H1 (cell line): ENCODE measurements around the gene SPTB. TPM values are rescaled to one million over a fixed set of nuclear protein-coding genes. Genes with fewer than 3 reads are reported as not detected.

Source experiments
- CTCF ChIA-PET: fragments of 300-600 bp; sonication (Branson Sonifier 250); formaldehyde crosslinking; loops from one replicate; lab custom pipeline; 2021; ENCODE audit not compliant: partially characterized antibody; lab: Charles Lee
- POLR2A ChIA-PET: fragments of 300-600 bp; sonication (Branson Sonifier 250); formaldehyde crosslinking; loops from one replicate; lab custom pipeline; 2021; ENCODE audit warnings: inconsistent platforms; ENCODE audit not compliant: partially characterized antibody; lab: Charles Lee
- DNase-seq, 2 experiments: peaks; one replicate each; pipeline versions ENCODE4 v3.0.0 to v3.0.0-alpha.2; 2010 to 2022; ENCODE audit warnings: low spot score in 2 of 2, low read depth in 1 of 2, mixed read lengths in 1 of 2
- FAIRE-seq: peaks from 2 replicates; lab custom pipeline; 2011; peaks lifted over from hg19 to GRCh38; lab: Jason Lieb, UNC
- H2AFZ ChIP-seq: 2 replicates; pipeline ENCODE4 v1.8.1; 2012; ENCODE audit warnings: low read length, inconsistent platforms
- H2AK5ac ChIP-seq: 2 replicates; pipeline ENCODE4 v1.6.1; 2013; ENCODE audit warnings: low read depth, low read length
- H2BK120ac ChIP-seq: replicated peaks from 2 replicates; pipeline ENCODE3; 2013; ENCODE audit warnings: low read depth, low read length, inconsistent platforms
- H2BK12ac ChIP-seq: 2 replicates; pipeline ENCODE4 v1.6.1; 2013; ENCODE audit warnings: low read depth, low read length
- H2BK15ac ChIP-seq: 2 replicates; pipeline ENCODE4 v1.6.1; 2013; ENCODE audit warnings: low read length
- H2BK20ac ChIP-seq: 2 replicates; pipeline ENCODE4 v1.6.1; 2013; ENCODE audit warnings: low read length
- H2BK5ac ChIP-seq: 2 replicates; pipeline ENCODE4 v1.6.1; 2013; ENCODE audit warnings: low read depth, low read length
- H3K14ac ChIP-seq: 2 replicates; pipeline ENCODE4 v1.6.1; 2013; ENCODE audit warnings: inconsistent platforms; ENCODE audit not compliant: insufficient read length
- H3K18ac ChIP-seq: 2 replicates; pipeline ENCODE4 v1.6.1; 2013; ENCODE audit warnings: low read length; ENCODE audit errors: extremely low read depth
- H3K23ac ChIP-seq: 2 replicates; pipeline ENCODE4 v1.6.1; 2013; ENCODE audit warnings: inconsistent platforms; ENCODE audit not compliant: insufficient read length
- H3K23me2 ChIP-seq: 2 replicates; pipeline ENCODE4 v1.6.1; 2013; ENCODE audit warnings: low read depth, low read length
- H3K27ac ChIP-seq: 2 replicates; pipeline ENCODE4 v1.6.1; 2011; ENCODE audit warnings: low read depth, low read length, inconsistent platforms
- H3K27me3 ChIP-seq, 4 experiments: replicated peaks in 1 of 4; 1 replicate in 1 of 4; 2 replicates in 3 of 4; pipeline versions ENCODE4 v1.6.1 to v1.8.1; 2011 to 2013; ENCODE audit warnings: low read length in 3 of 4, mild to moderate bottlenecking in 3 of 4, inconsistent platforms in 2 of 4, mixed read lengths in 2 of 4, moderate library complexity in 1 of 4; ENCODE audit not compliant: control insufficient read depth in 3 of 4, insufficient read depth in 3 of 4; ENCODE audit errors: extremely low read depth in 1 of 4
- H3K36me3 ChIP-seq, 4 experiments: 2 replicates each; pipeline versions ENCODE4 v1.6.1 to v1.8.1; 2011 to 2013; ENCODE audit warnings: mild to moderate bottlenecking in 4 of 4, low read length in 3 of 4, moderate library complexity in 2 of 4, control low read depth in 1 of 4, inconsistent platforms in 1 of 4; ENCODE audit not compliant: insufficient read depth in 4 of 4, control insufficient read depth in 2 of 4
- H3K4ac ChIP-seq: replicated peaks from 2 replicates; pipeline ENCODE3; 2013; ENCODE audit warnings: low read length, low read depth, mixed read lengths, inconsistent platforms; ENCODE audit not compliant: insufficient read length
- H3K4me1 ChIP-seq, 4 experiments: replicated peaks in 1 of 4; 1 replicate in 1 of 4; 2 replicates in 3 of 4; pipeline versions ENCODE4 v1.6.1 to v1.8.1; 2011 to 2013; ENCODE audit warnings: low read length in 3 of 4, inconsistent platforms in 2 of 4, mixed read lengths in 1 of 4; ENCODE audit not compliant: insufficient read depth in 4 of 4, control insufficient read depth in 3 of 4
- H3K4me2 ChIP-seq, 2 experiments: 2 replicates each; pipeline versions ENCODE4 v1.6.1 to v1.8.1; 2011 to 2013; ENCODE audit warnings: low read depth in 2 of 2, low read length in 2 of 2, control low read depth in 1 of 2, inconsistent platforms in 1 of 2, mild to moderate bottlenecking in 1 of 2; ENCODE audit not compliant: insufficient read depth in 1 of 2
- H3K4me3 ChIP-seq, 4 experiments: fragments of 200-600, 300-600 bp in 1 of 4; sonication (generic), shearing (Covaris generic), sonication (Bioruptor Twin) in 1 of 4; 2 replicates each; pipeline versions ENCODE4 v1.5.1 to v1.8.1; 2011 to 2016; ENCODE audit warnings: low read length in 4 of 4, low read depth in 3 of 4, control low read depth in 2 of 4, inconsistent platforms in 2 of 4, mild to moderate bottlenecking in 2 of 4, mixed read lengths in 1 of 4, moderate library complexity in 1 of 4; ENCODE audit not compliant: insufficient read depth in 2 of 4; ENCODE audit errors: extremely low read depth in 1 of 4
- H3K56ac ChIP-seq: replicated peaks from 2 replicates; pipeline ENCODE3; 2013; ENCODE audit warnings: low read depth, mild to moderate bottlenecking, mixed read lengths, low read length, inconsistent platforms; ENCODE audit not compliant: insufficient read length
- H3K79me1 ChIP-seq: 2 replicates; pipeline ENCODE4 v1.6.1; 2013; ENCODE audit warnings: low read depth, low read length, control low read depth
- H3K79me2 ChIP-seq, 2 experiments: 2 replicates each; pipeline versions ENCODE4 v1.6.1 to v1.8.1; 2012 to 2013; ENCODE audit warnings: low read length in 2 of 2, mild to moderate bottlenecking in 2 of 2, inconsistent platforms in 1 of 2; ENCODE audit not compliant: insufficient read depth in 2 of 2, control insufficient read depth in 1 of 2
- H3K9ac ChIP-seq, 4 experiments: replicated peaks in 1 of 4; 1 replicate in 1 of 4; 2 replicates in 3 of 4; pipeline versions ENCODE4 v1.6.1 to v1.8.1; 2011 to 2013; ENCODE audit warnings: low read depth in 3 of 4, low read length in 3 of 4, control low read depth in 2 of 4, mild to moderate bottlenecking in 2 of 4, moderate library complexity in 2 of 4, inconsistent platforms in 1 of 4; ENCODE audit errors: extremely low read depth in 1 of 4
- H3K9me3 ChIP-seq, 2 experiments: 2 replicates each; pipeline versions ENCODE4 v1.6.1 to v1.8.1; 2012 to 2013; ENCODE audit warnings: mild to moderate bottlenecking in 2 of 2, moderate library complexity in 2 of 2, control low read depth in 1 of 2, inconsistent platforms in 1 of 2, low read depth in 1 of 2, low read length in 1 of 2, mixed read lengths in 1 of 2; ENCODE audit not compliant: insufficient read depth in 2 of 2
- H4K20me1 ChIP-seq, 2 experiments: replicated peaks in 1 of 2; 2 replicates each; pipeline versions ENCODE3 to v1.8.1; 2011 to 2013; ENCODE audit warnings: inconsistent platforms in 2 of 2, low read length in 2 of 2, mild to moderate bottlenecking in 1 of 2; ENCODE audit not compliant: insufficient read depth in 2 of 2, control insufficient read depth in 1 of 2
- H4K5ac ChIP-seq: 2 replicates; pipeline ENCODE4 v1.6.1; 2013; ENCODE audit warnings: low read length, low read depth, mixed read lengths, inconsistent platforms; ENCODE audit not compliant: insufficient read length
- H4K8ac ChIP-seq: 2 replicates; pipeline ENCODE4 v1.8.0; 2013; ENCODE audit warnings: mild to moderate bottlenecking, moderate library complexity, low read length, inconsistent platforms; ENCODE audit not compliant: insufficient read depth; ENCODE audit errors: extremely low read depth
- H4K91ac ChIP-seq: replicated peaks from 2 replicates; pipeline ENCODE3; 2013; ENCODE audit warnings: low read length, mixed read lengths, inconsistent platforms; ENCODE audit not compliant: insufficient read length
- ASH2L ChIP-seq: fragments of 200-600, 300-600 bp; sonication (generic); IDR thresholded peaks from one replicate; pipeline ENCODE4 v1.7.1; 2017; ENCODE audit warnings: low read length
- POLR2AphosphoS5 ChIP-seq: IDR thresholded peaks from 2 replicates; pipeline ENCODE4 v1.6.1; 2011; ENCODE audit warnings: low read depth, low read length
- WGBS, 2 experiments: shearing (Covaris generic) in 1 of 2; methylation state at CpG; one replicate each; pipeline versions ENCODE4 v1.1.6 to v1.1.7; 2013 to 2015; ENCODE audit warnings: low lambda C conversion rate in 2 of 2, mixed read lengths in 2 of 2, inconsistent platforms in 1 of 2, low coverage in 1 of 2, missing lambda C conversion rate in 1 of 2; ENCODE audit not compliant: insufficient replicate concordance in 2 of 2, insufficient coverage in 1 of 2, insufficient read length in 1 of 2; ENCODE audit errors: extremely low coverage in 1 of 2, missing lambda C conversion rate in 1 of 2; 5-methylcytosine and 5-hydroxymethylcytosine counted together
- polyA plus RNA-seq, 7 experiments: library from polyadenylated mRNA; depleted of rRNA in 3 of 7; stranded (reverse) in 5 of 7; unstranded in 2 of 7; fragments of >200 nt in 5 of 7; fragments of 200-250 nt in 2 of 7; gene quantifications; 1 replicate in 5 of 7; 2 replicates in 1 of 7; 4 replicates in 1 of 7; pipeline versions ENCODE4 v1.2.1 to v1.2.3, GENCODE V29; 2011 to 2013; ENCODE audit warnings: missing spikeins in 2 of 7, mixed read lengths in 2 of 7
- total RNA-seq: library from RNA; stranded (reverse); fragmentation: NEBNext Ultra II Directional; extraction: Animal tissue kit (Norgen Biotek cat#: 25700); gene quantifications from 2 replicates; pipeline ENCODE4 v1.2.1, GENCODE V29; 2021

The SPTB gene
- total and polyA plus RNA-seq, 2 of the 8 experiments (the other 6 are each of a cell fraction or from before 2014, with no cell fraction given) = 0.30 to 2.4 TPM

- H3K4me1 ChIP-seq = peaks cover 0 to 11% (median 4%) of the 10 kb centered on the region in 4 experiments; a peak in 6 of 7 replicates
- H3K9me3 ChIP-seq = no peaks in the 10 kb centered on the region
- POLR2A ChIA-PET = interaction anchor here (0.9 to 1.3 kb wide), 2 partner anchors 10 to 38 kb away, joined by 3 to 5 read pairs; no protein-coding TSS in a partner anchor
- peaks cover 0 to 3% (median under 1%) of the 10 kb centered on the region in 4 experiments; a peak in 3 of 8 replicates for H3K36me3 ChIP-seq
- no peak overlapping the region for H2AK5ac ChIP-seq
- no peak overlapping the region for H3K23ac ChIP-seq
- no peaks in the 10 kb centered on the region for H4K20me1 ChIP-seq
- H2BK120ac ChIP-seq = no peak overlapping the region
- H3K23me2 ChIP-seq = no peaks in the 10 kb centered on the region
- 0 out of 2 replicates have a peak, but pooled peaks have one; percentile 17 for TF ChIP-seq POLR2AphosphoS5
- no peak for TF ChIP-seq ASH2L
- no peak overlapping the region for H2BK15ac ChIP-seq
- H2AFZ ChIP-seq = no peak overlapping the region
- H3K14ac ChIP-seq = no peak overlapping the region
- CTCF ChIA-PET = interaction anchor here (1.0 kb wide), 1 partner anchor 83 kb away, joined by 3 read pairs; no protein-coding TSS in a partner anchor
- H4K8ac ChIP-seq = no peak overlapping the region
- FAIRE-seq = no peak
- no peak overlapping the region for H2BK20ac ChIP-seq
- no peak overlapping the region for H3K4me3 ChIP-seq
- H4K91ac ChIP-seq = no peak overlapping the region
- no peak overlapping the region for H3K4ac ChIP-seq
- no peak overlapping the region for H2BK12ac ChIP-seq
- H3K79me2 ChIP-seq = no peaks in the 10 kb centered on the region
- no peak overlapping the region for H3K4me2 ChIP-seq
- H4K5ac ChIP-seq = no peak overlapping the region
- H3K79me1 ChIP-seq = no peaks in the 10 kb centered on the region
- H3K27me3 ChIP-seq = no peaks in the 10 kb centered on the region; a peak in 1 of 7 replicates
- no peak for DNase-seq
- no peak overlapping the region for H3K9ac ChIP-seq
- no peak overlapping the region for H2BK5ac ChIP-seq
- no peak overlapping the region for H3K18ac ChIP-seq
- 81% methylated on average over 3 of the region's 5 CpGs; no CpG with 5 or more reads in 1 of the 2 experiments for WGBS, 2 experiments
- no peak overlapping the region for H3K27ac ChIP-seq
- no peak overlapping the region for H3K56ac ChIP-seq
Measured at GRCh38 chr14:64754685-64755084, 125.0 kb downstream of the SPTB start.
